Trophoblast cell (in vitro differentiated cells and primary cell): ENCODE measurements around the gene NUP210.

Experiments
- DNase-seq, 2 donors: peaks; one replicate each; pipeline ENCODE4 v3.0.0-alpha.2; 2016
- H2AFZ ChIP-seq: 2 replicates; pipeline ENCODE4 v1.6.1; 2013; ENCODE audit warnings: low read length, moderate library complexity, mild to moderate bottlenecking; ENCODE audit not compliant: insufficient read depth, poor library complexity
- H2AK5ac ChIP-seq: 2 replicates; pipeline ENCODE4 v1.6.1; 2013; ENCODE audit warnings: mild to moderate bottlenecking, low read length
- H2BK120ac ChIP-seq: 2 replicates; pipeline ENCODE4 v1.6.1; 2013; ENCODE audit warnings: low read length, mild to moderate bottlenecking, moderate library complexity; ENCODE audit not compliant: insufficient read depth, poor library complexity
- H2BK12ac ChIP-seq: 2 replicates; pipeline ENCODE4 v1.6.1; 2013; ENCODE audit warnings: mild to moderate bottlenecking, low read length, moderate library complexity
- H2BK5ac ChIP-seq: 2 replicates; pipeline ENCODE4 v1.6.1; 2013; ENCODE audit warnings: low read length, low read depth, moderate library complexity, mild to moderate bottlenecking; ENCODE audit not compliant: poor library complexity
- H3K14ac ChIP-seq: 2 replicates; pipeline ENCODE4 v1.6.1; 2013; ENCODE audit warnings: mild to moderate bottlenecking, low read length
- H3K18ac ChIP-seq: 2 replicates; pipeline ENCODE4 v1.6.1; 2013; ENCODE audit warnings: mild to moderate bottlenecking, low read length
- H3K23ac ChIP-seq: 2 replicates; pipeline ENCODE4 v1.6.1; 2013; ENCODE audit warnings: low read length
- H3K27ac ChIP-seq: 2 replicates; pipeline ENCODE4 v1.5.1; 2013; ENCODE audit warnings: low read depth, mild to moderate bottlenecking, inconsistent platforms, low read length, moderate library complexity
- H3K27me3 ChIP-seq: 2 replicates; pipeline ENCODE4 v1.6.1; 2013; ENCODE audit warnings: inconsistent platforms, mild to moderate bottlenecking, low read length, moderate library complexity; ENCODE audit not compliant: insufficient read depth
- H3K36me3 ChIP-seq, 2 experiments: 1 replicate in 1 of 2; 2 replicates in 1 of 2; pipeline ENCODE4 v1.6.1; 2013; ENCODE audit warnings: low read length in 2 of 2, mild to moderate bottlenecking in 2 of 2, moderate library complexity in 1 of 2; ENCODE audit not compliant: insufficient read depth in 2 of 2, control insufficient read depth in 1 of 2
- H3K4ac ChIP-seq: 2 replicates; pipeline ENCODE4 v1.6.1; 2013; ENCODE audit warnings: low read depth, mild to moderate bottlenecking, low read length, moderate library complexity
- H3K4me1 ChIP-seq, 2 experiments: 1 replicate in 1 of 2; 2 replicates in 1 of 2; pipeline ENCODE4 v1.6.1; 2013; ENCODE audit warnings: low read length in 2 of 2, mild to moderate bottlenecking in 2 of 2, moderate library complexity in 1 of 2; ENCODE audit not compliant: insufficient read depth in 2 of 2, control insufficient read depth in 1 of 2
- H3K4me2 ChIP-seq: 2 replicates; pipeline ENCODE4 v1.6.1; 2013; ENCODE audit warnings: inconsistent platforms, mild to moderate bottlenecking, low read length, moderate library complexity
- H3K4me3 ChIP-seq: 2 replicates; pipeline ENCODE4 v1.5.1; 2013; ENCODE audit warnings: mild to moderate bottlenecking, low read depth, low read length, inconsistent platforms
- H3K79me1 ChIP-seq: one replicate; pipeline ENCODE4 v1.6.1; 2013; ENCODE audit warnings: low read length
- H3K79me2 ChIP-seq: 2 replicates; pipeline ENCODE4 v1.6.1; 2013; ENCODE audit warnings: low read length, mild to moderate bottlenecking; ENCODE audit not compliant: control insufficient read depth, insufficient read depth, poor library complexity
- H3K9ac ChIP-seq: 2 replicates; pipeline ENCODE4 v1.6.1; 2013; ENCODE audit warnings: mild to moderate bottlenecking, low read length
- H3K9me3 ChIP-seq: 2 replicates; pipeline ENCODE4 v1.6.1; 2013; ENCODE audit warnings: low read depth, mild to moderate bottlenecking, control low read depth, inconsistent platforms, low read length; ENCODE audit not compliant: insufficient read depth
- H4K12ac ChIP-seq: 2 replicates; pipeline ENCODE4 v1.6.1; 2013; ENCODE audit warnings: low read depth, mild to moderate bottlenecking, low read length, moderate library complexity
- H4K8ac ChIP-seq: 2 replicates; pipeline ENCODE4 v1.6.1; 2013; ENCODE audit warnings: low read depth, mild to moderate bottlenecking, low read length, moderate library complexity
- H4K91ac ChIP-seq: one replicate; pipeline ENCODE4 v1.6.1; 2013; ENCODE audit warnings: low read depth, mild to moderate bottlenecking, low read length, moderate library complexity
- WGBS: extraction: QIAGEN DNeasy Blood & Tissue Kit; methylation state at CpG from one replicate; pipeline ENCODE4 v1.1.7; 2013; ENCODE audit warnings: missing lambda C conversion rate; ENCODE audit not compliant: insufficient read length, insufficient coverage; ENCODE audit errors: extremely low coverage; 5-methylcytosine and 5-hydroxymethylcytosine counted together

Gene NUP210

GRCh38 chr3:13319564-13320220 lies 100.4 kb downstream of the NUP210 start:
- Histone ChIP-seq H3K9ac (no peak overlapping the region), H3K4me1 (no peaks in the 10 kb centered on the region), H3K27me3 (no peaks in the 10 kb centered on the region), H3K36me3 (peaks cover 0 to 8% of the 10 kb centered on the region in 2 experiments), H2AK5ac (no peak overlapping the region), H3K14ac (no peak overlapping the region), H4K12ac (no peak overlapping the region), H3K27ac (no peak overlapping the region), H3K18ac (no peak overlapping the region), H4K8ac (no peak overlapping the region), H2BK5ac (no peak overlapping the region), H3K9me3 (no peaks in the 10 kb centered on the region), H3K79me1 (no peaks in the 10 kb centered on the region), H4K91ac (no peak overlapping the region), H2BK120ac (no peak overlapping the region), H2AFZ (no peak overlapping the region), H3K79me2 (no peaks in the 10 kb centered on the region), H3K23ac (no peak overlapping the region), H3K4ac (no peak overlapping the region), H3K4me2 (no peak overlapping the region), H2BK12ac (no peak overlapping the region), H3K4me3 (no peak overlapping the region)
- no peak for DNase-seq
- no CpG with 5 or more reads among the region's 22 CpGs for WGBS

DNA sequence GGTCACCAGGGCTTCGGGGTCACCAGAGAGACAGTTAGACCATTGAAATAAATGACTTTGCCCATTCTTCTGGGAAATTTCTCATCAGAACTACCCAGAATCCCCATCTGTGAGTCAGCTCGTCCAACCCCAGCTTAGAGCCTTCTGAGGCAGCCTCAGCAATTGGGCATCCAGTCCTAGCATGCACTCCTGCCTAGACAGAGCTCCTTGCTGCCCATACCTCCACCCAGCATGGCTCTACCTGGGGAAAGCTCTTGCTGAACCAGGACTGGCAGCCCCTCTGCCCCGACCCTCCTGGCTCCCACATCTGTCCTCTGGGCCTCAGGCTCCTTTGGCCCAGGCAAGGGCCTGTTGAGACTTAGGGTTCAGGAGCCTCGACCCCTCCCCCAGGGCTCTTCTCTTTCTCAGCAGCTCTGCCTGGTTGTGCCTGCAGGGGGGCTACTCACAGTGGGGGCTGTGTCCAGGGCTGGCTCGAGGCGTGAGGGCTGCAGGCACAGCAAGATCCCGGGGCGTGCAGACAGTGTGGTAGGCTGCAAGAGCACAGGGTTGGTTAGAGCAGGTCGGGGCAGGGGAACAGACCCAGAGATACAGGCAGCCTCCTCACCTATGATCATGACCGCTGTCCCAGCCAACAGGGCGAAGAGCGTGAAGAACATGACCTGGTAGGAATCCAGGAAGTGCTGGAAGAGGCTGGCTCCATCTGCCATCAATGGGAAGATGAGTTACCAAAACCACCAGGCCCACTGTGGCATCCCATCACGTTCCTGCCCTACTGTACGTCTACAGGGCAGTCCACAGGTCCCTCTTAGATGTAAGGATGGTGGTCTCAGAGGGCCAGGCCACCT lies 101.3 kb downstream of the NUP210 start:
- Histone ChIP-seq H3K9me3 (no peaks in the 10 kb centered on the region), H3K27ac (no peak overlapping the region), H3K14ac (no peak overlapping the region), H3K4me2 (no peak overlapping the region), H2AK5ac (no peak overlapping the region), H3K4me3 (no peak overlapping the region), H2BK5ac (no peak overlapping the region), H4K91ac (no peak overlapping the region), H3K36me3 (peaks cover 0 to 8% of the 10 kb centered on the region in 2 experiments), H3K4me1 (no peaks in the 10 kb centered on the region), H3K79me1 (no peaks in the 10 kb centered on the region), H3K27me3 (no peaks in the 10 kb centered on the region), H3K9ac (no peak overlapping the region), H3K79me2 (no peaks in the 10 kb centered on the region), H2BK12ac (no peak overlapping the region), H3K18ac (no peak overlapping the region), H4K8ac (no peak overlapping the region), H2AFZ (no peak overlapping the region), H2BK120ac (no peak overlapping the region), H4K12ac (no peak overlapping the region), H3K4ac (no peak overlapping the region), H3K23ac (no peak overlapping the region)
- WGBS: no CpG with 5 or more reads among the region's 14 CpGs
- DNase-seq: no peak

DNA sequence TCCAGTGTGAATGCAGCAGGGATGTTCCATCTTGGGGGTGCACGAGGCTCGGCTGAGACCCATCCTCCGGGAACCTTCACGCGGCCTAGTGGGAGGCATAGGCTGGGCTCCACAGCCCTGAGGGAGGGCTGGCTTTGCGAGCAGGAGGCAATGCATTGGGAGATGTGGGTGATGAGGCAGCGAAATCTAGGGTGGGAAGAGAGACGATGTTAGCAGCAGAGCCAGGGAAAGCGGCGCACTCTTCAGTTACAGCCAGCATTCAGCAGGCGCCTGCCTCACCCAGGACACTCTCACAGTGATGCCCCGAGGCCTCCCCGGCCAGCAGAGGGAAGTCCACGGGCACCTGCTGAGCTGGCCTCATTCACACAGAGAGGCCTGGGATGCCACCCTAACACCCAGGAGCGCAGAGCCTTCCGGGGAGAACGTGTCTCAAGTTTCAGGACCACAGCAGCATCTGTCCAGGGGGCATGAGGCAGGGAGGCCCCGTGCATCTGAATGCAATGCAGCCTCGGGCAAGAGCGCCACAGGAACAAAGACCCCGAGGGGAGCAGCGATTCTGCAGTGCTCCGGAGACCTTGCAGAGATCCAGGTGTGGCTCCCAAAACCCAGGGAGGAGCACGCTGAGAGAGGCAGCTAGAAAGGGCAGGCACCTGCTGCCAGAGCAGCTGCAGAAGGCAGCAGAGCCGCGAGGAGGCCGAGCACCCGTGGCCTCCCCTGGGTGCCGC lies 102.4 kb downstream of the NUP210 start:
- Histone ChIP-seq H3K23ac (no peak overlapping the region), H2AFZ (no peak overlapping the region), H3K4me2 (no peak overlapping the region), H3K9me3 (peaks cover 3% of the 10 kb centered on the region), H3K27ac (no peak overlapping the region), H2BK5ac (no peak overlapping the region), H3K4me3 (no peak overlapping the region), H3K36me3 (peaks cover 0 to 8% of the 10 kb centered on the region in 2 experiments), H3K79me1 (no peaks in the 10 kb centered on the region), H2BK12ac (no peak overlapping the region), H3K18ac (no peak overlapping the region), H3K14ac (no peak overlapping the region), H3K9ac (no peak overlapping the region), H3K27me3 (no peaks in the 10 kb centered on the region), H2AK5ac (no peak overlapping the region), H3K4me1 (no peaks in the 10 kb centered on the region), H3K4ac (no peak overlapping the region), H3K79me2 (no peaks in the 10 kb centered on the region), H4K91ac (no peak overlapping the region), H4K12ac (no peak overlapping the region), H4K8ac (no peak overlapping the region), H2BK120ac (no peak overlapping the region)
- WGBS: no CpG with 5 or more reads among the region's 29 CpGs
- no peak for DNase-seq

DNA sequence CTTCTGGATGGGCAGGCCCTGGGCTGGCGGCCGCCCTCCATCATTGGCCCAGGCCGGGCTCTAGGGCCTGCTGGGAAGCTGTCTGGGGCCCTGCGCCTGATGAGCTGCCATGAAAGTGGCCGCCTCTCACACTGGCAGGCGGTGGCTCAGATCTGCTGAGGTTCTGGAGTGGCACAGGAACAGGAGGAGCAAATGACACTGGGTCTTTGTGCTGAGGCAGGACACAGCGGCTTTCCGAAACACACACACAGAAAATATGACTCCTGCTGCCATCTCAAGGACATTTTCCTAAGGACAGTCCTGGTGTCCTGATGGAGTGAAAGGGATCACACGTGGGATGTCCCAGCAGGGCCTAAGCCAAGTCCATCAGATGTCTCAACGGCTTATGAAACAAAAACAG lies 103.5 kb downstream of the NUP210 start:
- H4K91ac ChIP-seq: no peak overlapping the region
- no peak overlapping the region for H4K8ac ChIP-seq
- H3K27me3 ChIP-seq: no peaks in the 10 kb centered on the region
- H2AK5ac ChIP-seq: no peak overlapping the region
- H2BK12ac ChIP-seq: no peak overlapping the region
- no peak for DNase-seq
- H2AFZ ChIP-seq: no peak overlapping the region
- no peak overlapping the region for H3K4me2 ChIP-seq
- no peak overlapping the region for H3K4ac ChIP-seq
- H3K27ac ChIP-seq: no peak overlapping the region
- no peaks in the 10 kb centered on the region for H3K79me2 ChIP-seq
- H3K9me3 ChIP-seq: peaks cover 3% of the 10 kb centered on the region
- no peak overlapping the region for H3K9ac ChIP-seq
- no peaks in the 10 kb centered on the region for H3K79me1 ChIP-seq
- peaks cover 0 to 5% of the 10 kb centered on the region in 2 experiments for H3K36me3 ChIP-seq
- no peak overlapping the region for H3K23ac ChIP-seq
- no peak overlapping the region for H2BK120ac ChIP-seq
- H3K4me3 ChIP-seq: no peak overlapping the region
- no peak overlapping the region for H3K14ac ChIP-seq
- H3K18ac ChIP-seq: no peak overlapping the region
- no peak overlapping the region for H2BK5ac ChIP-seq
- no peaks in the 10 kb centered on the region for H3K4me1 ChIP-seq
- H4K12ac ChIP-seq: no peak overlapping the region
- WGBS: no CpG with 5 or more reads among the region's 10 CpGs
